Neural progenitor cell (in vitro differentiated cells): ENCODE measurements around the gene MYO18B. TPM values are rescaled to one million over a fixed set of nuclear protein-coding genes. Genes with fewer than 3 reads are reported as not detected.

Experiments used
- DNase-seq: peaks from one replicate; pipeline ENCODE4 v3.0.0-alpha.2; 2016; ENCODE audit warnings: low spot score
- H2AFZ ChIP-seq: fragments of 200-600 bp; sonication (generic); replicated peaks from 2 replicates; pipeline ENCODE4 v1.6.1; 2016; ENCODE audit warnings: antibody characterized with exemption
- H3F3A ChIP-seq: fragments of 200-600 bp; sonication (generic); 2 replicates; pipeline ENCODE4 v1.6.1; 2016; ENCODE audit warnings: antibody characterized with exemption, low read depth
- H3K27ac ChIP-seq: fragments of 200-600 bp; sonication (generic); 2 replicates; pipeline ENCODE4 v1.5.1; 2016; ENCODE audit warnings: mild to moderate bottlenecking
- H3K27me3 ChIP-seq: fragments of 200-600 bp; sonication (generic); 2 replicates; pipeline ENCODE4 v1.6.1; 2016; ENCODE audit warnings: mild to moderate bottlenecking, moderate library complexity
- H3K36me3 ChIP-seq: fragments of 200-600 bp; sonication (generic); 2 replicates; pipeline ENCODE4 v1.5.1; 2016
- H3K4me1 ChIP-seq: fragments of 200-600 bp; sonication (generic); 2 replicates; pipeline ENCODE4 v1.6.1; 2016; ENCODE audit warnings: mixed run types
- H3K4me2 ChIP-seq: fragments of 200-600 bp; sonication (generic); 2 replicates; pipeline ENCODE4 v1.6.1; 2016
- H3K4me3 ChIP-seq: fragments of 200-600 bp; sonication (generic); 2 replicates; pipeline ENCODE4 v1.5.1; 2016
- H3K79me2 ChIP-seq: fragments of 200-600 bp; sonication (generic); 2 replicates; pipeline ENCODE4 v1.6.1; 2016; ENCODE audit warnings: low read depth
- H3K9ac ChIP-seq: fragments of 200-600 bp; sonication (generic); 2 replicates; pipeline ENCODE4 v1.6.1; 2016
- H3K9me3 ChIP-seq: fragments of 200-600 bp; sonication (generic); 2 replicates; pipeline ENCODE4 v1.5.1; 2016; ENCODE audit warnings: low read depth
- H4K20me1 ChIP-seq: fragments of 200-600 bp; sonication (generic); 2 replicates; pipeline ENCODE4 v1.6.1; 2016; ENCODE audit warnings: low read depth
- H3K27ac Mint-ChIP-seq: 3 replicates; pipeline ENCODE4 v1.8.0; 2021; ENCODE audit warnings: mixed read lengths
- H3K27me3 Mint-ChIP-seq: 2 replicates; pipeline ENCODE4 v1.8.0; 2022; ENCODE audit warnings: low read depth, mild to moderate bottlenecking, inconsistent platforms, moderate library complexity, mixed read lengths; ENCODE audit not compliant: insufficient read depth
- H3K36me3 Mint-ChIP-seq: 3 replicates; pipeline ENCODE4 v1.8.0; 2021; ENCODE audit warnings: mixed read lengths
- H3K4me1 Mint-ChIP-seq: 3 replicates; pipeline ENCODE4 v1.8.0; 2021; ENCODE audit warnings: mixed read lengths
- H3K4me3 Mint-ChIP-seq: 3 replicates; pipeline ENCODE4 v1.8.0; 2021; ENCODE audit warnings: mild to moderate bottlenecking, moderate library complexity, mixed read lengths
- H3K9me3 Mint-ChIP-seq: 3 replicates; pipeline ENCODE4 v1.8.0; 2020; ENCODE audit warnings: mixed read lengths
- CTCF ChIP-seq: fragments of 200-600 bp; sonication (generic); IDR thresholded peaks from 2 replicates; pipeline ENCODE4 v1.5.1; 2017; ENCODE audit warnings: antibody characterized with exemption, mild to moderate bottlenecking
- EZH2 ChIP-seq: fragments of 200-600 bp; sonication (generic); IDR thresholded peaks from 2 replicates; pipeline ENCODE4 v1.6.1; 2017; ENCODE audit warnings: antibody characterized with exemption, mild to moderate bottlenecking, moderate library complexity
- EZH2phosphoT487 ChIP-seq: fragments of 200-600 bp; sonication (generic); IDR thresholded peaks from 2 replicates; pipeline ENCODE4 v1.6.1; 2017; ENCODE audit warnings: antibody characterized with exemption
- total RNA-seq: library from RNA; depleted of rRNA; stranded (reverse); fragments of >200 nt; gene quantifications from 2 replicates; pipeline ENCODE4 v1.2.3, GENCODE V29; 2015; ENCODE audit warnings: low replicate concordance

MYO18B gene
- total RNA-seq, 1 donor from 2014 or later: not detected

- no peaks in the 10 kb centered on the region for H4K20me1 ChIP-seq
- no peaks in the 10 kb centered on the region for H3F3A ChIP-seq
- no peaks in the 10 kb centered on the region for H3K9me3 ChIP-seq
- H3K4me2 ChIP-seq: no peak overlapping the region
- H3K27me3 ChIP-seq: no peaks in the 10 kb centered on the region
- no peaks in the 10 kb centered on the region for H3K36me3 ChIP-seq
- Mint-ChIP-seq H3K9me3 (no peaks in the 10 kb centered on the region), H3K27ac (peak overlapping the region; percentile 57), H3K27me3 (peaks cover 12% of the 10 kb centered on the region), H3K4me3 (no peak overlapping the region), H3K36me3 (no peaks in the 10 kb centered on the region), H3K4me1 (peaks cover 40% of the 10 kb centered on the region)
- no peak overlapping the region for H3K9ac ChIP-seq
- H2AFZ ChIP-seq: no peak overlapping the region
- H3K79me2 ChIP-seq: no peaks in the 10 kb centered on the region
- no peak overlapping the region for H3K4me3 ChIP-seq
- DNase-seq: no peak
- TF ChIP-seq EZH2phosphoT487 (no peak), CTCF (no peak), EZH2 (no peak)
- H3K27ac ChIP-seq: no peak overlapping the region
- H3K4me1 ChIP-seq: no peaks in the 10 kb centered on the region
Measured at GRCh38 chr22:25838960-25839741, 97.2 kb downstream of the MYO18B start.

- TF ChIP-seq EZH2 (no peak), EZH2phosphoT487 (no peak), CTCF (no peak)
- Histone ChIP-seq H3K27me3 (no peaks in the 10 kb centered on the region), H3K4me1 (no peaks in the 10 kb centered on the region), H3K4me3 (no peak overlapping the region), H3K9me3 (no peaks in the 10 kb centered on the region), H3K27ac (no peak overlapping the region), H3F3A (no peaks in the 10 kb centered on the region), H3K4me2 (no peak overlapping the region), H2AFZ (no peak overlapping the region), H3K9ac (no peak overlapping the region), H3K79me2 (no peaks in the 10 kb centered on the region), H4K20me1 (no peaks in the 10 kb centered on the region), H3K36me3 (no peaks in the 10 kb centered on the region)
- Mint-ChIP-seq H3K27me3 (peaks cover 12% of the 10 kb centered on the region), H3K4me1 (peaks cover 43% of the 10 kb centered on the region), H3K9me3 (no peaks in the 10 kb centered on the region), H3K4me3 (no peak overlapping the region), H3K27ac (peak overlapping the region; percentile 93), H3K36me3 (no peaks in the 10 kb centered on the region)
- no peak for DNase-seq
Measured at GRCh38 chr22:25839755-25840154, 97.8 kb downstream of the MYO18B start.

GRCh38 chr22:25840167-25840566 is 98.2 kb downstream of the MYO18B start:
- TF ChIP-seq EZH2 (no peak), EZH2phosphoT487 (no peak), CTCF (no peak)
- DNase-seq: no peak
- Mint-ChIP-seq H3K9me3 (no peaks in the 10 kb centered on the region), H3K36me3 (no peaks in the 10 kb centered on the region), H3K4me1 (peaks cover 43% of the 10 kb centered on the region), H3K27me3 (peaks cover 12% of the 10 kb centered on the region), H3K4me3 (no peak overlapping the region), H3K27ac (peak overlapping the region; percentile 93)
- no peaks in the 10 kb centered on the region for H4K20me1 ChIP-seq
- no peak overlapping the region for H3K27ac ChIP-seq
- no peak overlapping the region for H3K9ac ChIP-seq
- H3K4me3 ChIP-seq: no peak overlapping the region
- no peak overlapping the region for H2AFZ ChIP-seq
- H3F3A ChIP-seq: no peaks in the 10 kb centered on the region
- no peaks in the 10 kb centered on the region for H3K36me3 ChIP-seq
- no peak overlapping the region for H3K4me2 ChIP-seq
- H3K9me3 ChIP-seq: no peaks in the 10 kb centered on the region
- no peaks in the 10 kb centered on the region for H3K27me3 ChIP-seq
- H3K79me2 ChIP-seq: no peaks in the 10 kb centered on the region
- no peaks in the 10 kb centered on the region for H3K4me1 ChIP-seq
